Cerebellar nuclear complex (tissue), 1 donor: ENCODE results near the gene MFF.
"Not testable (repeated sequence)": the region's sequence is repeated elsewhere in the genome, so short reads cannot be mapped to it uniquely, and the experiment has no call there.

Experiments
- DNase-seq, 2 experiments: peaks; one replicate each; lab custom pipeline; 2025; lab: John Stamatoyannopoulos, UW

The MFF gene

DNA sequence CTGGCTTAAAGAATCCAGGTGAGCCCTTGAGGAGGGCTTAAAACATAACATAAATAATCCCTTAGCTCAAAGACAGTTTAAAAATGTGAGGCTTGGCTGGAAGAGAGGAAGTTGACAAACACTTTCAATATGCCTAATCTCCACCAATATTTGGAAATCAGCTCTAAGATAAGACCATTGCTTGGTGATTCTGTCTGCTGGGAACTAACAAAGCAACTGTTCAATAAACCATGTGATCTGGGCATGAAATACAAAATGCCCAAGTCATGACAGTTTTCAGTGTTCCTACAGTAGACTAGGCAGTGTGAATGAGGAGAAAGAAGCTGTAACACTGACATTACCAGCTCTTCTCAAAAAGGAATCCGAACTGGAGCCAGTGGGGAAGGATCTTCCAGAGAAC, 10.7 kb downstream of the MFF start:
- DNase-seq, result no peak

DNA sequence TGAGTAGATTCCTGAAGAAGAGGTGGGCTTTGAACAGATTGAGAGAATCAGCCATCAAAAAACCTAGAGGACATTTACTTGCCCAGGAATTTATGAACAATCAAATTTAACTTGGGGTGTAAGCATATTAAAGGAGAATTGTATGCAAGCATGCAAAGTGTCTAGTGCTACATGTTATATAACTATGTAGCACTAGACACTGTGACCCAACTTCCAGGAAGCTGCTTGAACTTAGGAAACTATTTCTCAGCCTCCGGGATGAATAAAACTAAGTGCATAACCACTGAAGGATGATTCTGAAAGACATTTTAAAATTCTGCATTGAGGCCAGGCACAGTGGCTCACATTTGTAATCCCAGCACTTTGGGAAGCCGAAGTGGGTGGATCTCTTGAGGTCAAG, 12.4 kb downstream of the MFF start:
- no peak for DNase-seq

- no peak for DNase-seq
Observed at GRCh38 chr2:227339098-227339599, 14.1 kb downstream of the MFF start.

DNA sequence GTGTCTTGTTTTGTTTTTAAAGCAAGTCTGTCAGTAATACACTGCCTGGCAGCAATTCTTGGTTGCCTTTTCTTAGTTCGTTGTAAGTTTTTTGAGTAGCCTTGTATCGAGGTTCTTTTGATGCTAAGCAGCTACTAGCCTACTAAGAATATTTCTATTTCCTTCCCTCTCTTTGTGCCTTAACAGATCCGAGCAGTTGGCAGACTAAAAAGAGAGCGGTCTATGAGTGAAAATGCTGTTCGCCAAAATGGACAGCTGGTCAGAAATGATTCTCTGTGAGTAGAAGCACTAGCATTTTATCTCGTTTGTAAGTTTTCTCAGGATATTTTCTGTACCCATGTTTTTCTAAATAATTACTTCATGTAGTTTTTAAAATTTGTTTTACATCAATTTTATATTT, 15.1 kb downstream of the MFF start:
- DNase-seq, result no peak

DNA sequence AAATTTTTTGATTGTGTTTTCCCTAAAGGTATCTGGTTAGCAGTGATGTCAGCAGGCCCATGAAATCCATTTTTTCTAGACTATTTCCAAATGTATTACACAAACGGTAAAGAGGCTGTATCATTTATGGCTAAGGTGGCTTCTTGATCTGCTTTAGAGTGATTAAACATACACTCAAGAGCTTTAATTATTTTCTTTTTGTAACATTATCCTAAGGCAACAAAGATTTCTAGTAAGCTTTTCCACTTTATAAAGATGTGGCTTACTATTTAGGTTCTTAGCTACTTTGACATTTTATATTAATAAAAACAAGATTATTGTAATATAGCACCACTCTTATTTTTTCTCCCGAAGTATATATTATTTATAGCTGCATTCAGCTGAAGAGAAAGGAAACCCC, 16.5 kb downstream of the MFF start:
- no peak for DNase-seq

GRCh38 chr2:227344231-227344630, 19.2 kb downstream of the MFF start:
- DNase-seq, result no peak

GRCh38 chr2:227347117-227347516, 22.1 kb downstream of the MFF start:
- DNase-seq, result no peak

- DNase-seq, result no peak
Observed at GRCh38 chr2:227348324-227348723, 23.3 kb downstream of the MFF start.

GRCh38 chr2:227349989-227350612, 25.1 kb downstream of the MFF start:
- no peak for DNase-seq

DNA sequence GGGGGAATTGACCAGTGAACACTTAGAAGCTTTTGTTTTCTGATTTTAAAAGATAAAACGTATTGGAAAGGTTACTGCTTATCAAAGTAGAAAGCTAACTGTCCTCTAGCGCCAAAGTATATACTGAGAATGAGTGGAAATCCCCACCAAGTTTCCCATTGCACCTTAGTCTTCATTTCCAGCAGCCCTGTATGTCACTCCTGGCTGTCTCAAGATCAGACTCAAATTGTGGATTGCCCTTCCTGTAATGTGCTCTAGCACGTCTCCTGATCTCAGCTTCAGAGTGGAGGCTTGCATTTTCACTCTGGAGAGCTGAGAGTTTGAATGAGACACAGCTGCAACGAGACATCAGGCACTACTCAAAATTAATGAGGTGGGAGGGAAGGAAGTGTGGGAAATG, 26.6 kb downstream of the MFF start:
- DNase-seq, result no peak

- no peak for DNase-seq
Observed at GRCh38 chr2:227360351-227360750, 35.3 kb downstream of the MFF start.

GRCh38 chr2:227363756-227364155, 38.7 kb downstream of the MFF start:
- no peak for DNase-seq

DNA sequence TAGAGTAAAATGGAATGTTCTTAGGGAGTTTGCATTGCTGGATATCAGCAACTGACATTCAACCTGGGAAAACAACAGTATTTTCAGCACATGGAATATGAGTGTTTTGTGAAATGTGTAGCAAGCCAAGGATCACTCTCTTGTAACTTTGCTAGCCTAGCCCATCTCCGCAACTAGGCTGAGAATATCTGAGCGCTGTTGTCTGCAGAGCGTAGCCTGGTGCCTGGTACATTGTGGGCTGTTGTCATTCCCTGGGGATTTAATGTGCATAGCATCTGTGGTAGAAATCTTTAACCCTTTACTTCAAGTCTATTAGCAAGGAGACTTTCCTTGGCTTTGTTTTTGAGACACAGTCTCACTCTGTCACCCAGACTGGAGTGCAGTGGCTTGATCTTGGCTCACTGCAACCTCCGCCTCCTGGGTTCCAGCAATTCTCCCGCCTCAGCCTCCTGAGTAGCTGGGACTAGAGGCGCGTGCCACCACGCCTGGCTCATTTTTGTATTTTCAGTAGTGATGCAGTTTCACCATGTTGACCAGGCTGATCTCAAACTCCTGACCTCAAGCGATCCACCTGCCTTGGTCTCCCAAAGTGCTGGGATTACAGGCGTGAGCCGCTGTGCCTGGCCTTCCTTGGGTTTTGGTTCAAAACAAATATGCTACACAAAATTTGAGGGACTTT, 39.7 kb downstream of the MFF start:
- not testable (repeated sequence) for DNase-seq

- DNase-seq, result no peak
Observed at GRCh38 chr2:227365833-227366232, 40.8 kb downstream of the MFF start.

DNA sequence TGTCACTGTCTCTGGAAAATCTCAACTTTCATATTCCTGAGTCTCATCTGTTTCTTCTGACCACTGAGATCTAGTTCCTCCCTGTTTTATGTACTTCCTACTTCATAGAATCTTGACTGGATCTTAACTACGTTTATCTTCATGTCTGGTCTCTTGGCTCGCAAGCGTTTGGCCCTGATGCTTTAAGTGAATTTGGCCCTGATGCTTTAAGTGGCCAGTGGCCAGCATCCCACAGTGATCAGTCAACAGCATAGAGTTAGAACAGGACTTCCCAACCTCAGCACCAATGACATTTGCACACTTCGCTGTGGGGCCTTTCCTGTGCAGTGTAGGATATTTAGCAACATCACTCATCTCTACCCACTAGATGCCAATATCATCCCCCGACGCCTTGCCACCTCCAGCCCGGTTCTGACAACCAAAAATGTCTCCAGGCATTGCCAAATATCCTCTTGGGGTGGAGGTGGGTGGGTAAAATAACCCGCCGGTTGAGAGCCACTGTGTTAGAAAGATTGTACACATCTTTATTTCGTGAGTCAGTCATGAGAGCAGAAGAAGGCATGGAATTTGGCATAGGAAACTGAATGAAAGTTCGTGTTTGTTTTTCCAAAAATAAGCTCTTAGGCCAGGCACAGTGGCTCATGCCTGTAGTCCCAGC, 41.8 kb downstream of the MFF start:
- no peak for DNase-seq

GRCh38 chr2:227367427-227367795, 42.4 kb downstream of the MFF start:
- no peak for DNase-seq

DNA sequence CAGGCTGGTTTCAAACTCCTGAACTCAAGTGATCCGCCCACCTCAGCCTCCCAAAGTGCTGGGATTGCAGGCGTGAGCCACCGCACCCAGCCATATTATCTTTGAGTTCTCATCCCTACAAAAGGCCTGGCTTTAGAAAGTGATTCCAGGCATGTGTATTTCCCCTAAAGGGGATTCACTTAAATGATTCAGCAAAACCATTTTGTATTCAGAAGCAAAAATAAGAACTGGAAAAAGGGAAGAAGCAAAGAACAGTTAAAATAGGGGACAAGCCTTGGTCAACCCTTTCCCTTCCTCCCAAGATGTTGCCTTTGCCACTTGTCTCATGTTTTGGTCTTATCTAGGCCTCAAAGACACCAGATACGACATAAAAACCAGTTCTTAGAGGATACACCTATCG, 43.5 kb downstream of the MFF start:
- no peak for DNase-seq

GRCh38 chr2:227370092-227370491, 45.0 kb downstream of the MFF start:
- no peak for DNase-seq

DNA sequence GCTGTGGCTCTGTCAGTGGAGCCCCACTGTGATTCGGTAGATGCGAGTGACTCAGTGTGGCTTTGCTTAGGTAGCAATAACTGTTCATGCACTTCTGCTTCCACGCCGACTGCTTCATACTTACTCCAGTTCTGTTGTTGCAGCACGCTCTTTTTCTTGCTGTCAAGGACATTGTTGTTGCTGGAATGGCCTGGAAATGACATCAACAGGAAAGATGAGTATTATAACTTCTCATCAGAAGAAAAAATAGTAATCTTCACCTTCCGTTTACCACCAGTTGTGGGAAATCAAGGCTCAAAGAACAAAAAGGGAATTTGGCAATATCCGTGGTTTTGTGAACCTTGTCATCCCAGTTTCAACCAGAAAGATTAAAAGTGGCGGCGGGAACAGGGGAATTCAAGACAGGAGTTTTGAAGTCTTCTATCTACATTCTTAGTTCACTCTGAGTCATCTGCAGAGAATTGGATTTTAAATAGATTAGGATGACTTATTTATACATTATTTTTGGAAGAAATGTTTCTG, 45.8 kb downstream of the MFF start:
- no peak for DNase-seq

DNA sequence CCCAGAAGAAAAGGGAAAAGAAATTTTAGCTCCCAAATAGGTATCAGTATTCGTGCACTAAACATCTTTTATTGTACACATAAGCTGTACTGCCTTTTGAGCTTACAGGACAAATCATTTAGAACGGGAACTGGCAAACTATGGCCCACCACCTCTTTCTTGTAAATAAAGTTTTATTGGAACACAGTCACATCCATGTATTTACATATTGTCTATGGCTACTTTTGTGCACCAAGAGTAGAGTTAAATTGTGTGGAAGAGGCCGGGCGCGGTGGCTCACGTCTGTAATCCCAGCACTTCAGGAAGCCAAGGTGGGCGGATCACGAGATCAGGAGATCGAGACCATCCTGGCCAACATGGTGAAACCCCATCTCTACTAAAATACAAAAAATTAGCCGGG, 48.3 kb downstream of the MFF start:
- DNase-seq, result no peak

- no peak for DNase-seq
Observed at GRCh38 chr2:227374158-227374557, 49.1 kb downstream of the MFF start.

DNA sequence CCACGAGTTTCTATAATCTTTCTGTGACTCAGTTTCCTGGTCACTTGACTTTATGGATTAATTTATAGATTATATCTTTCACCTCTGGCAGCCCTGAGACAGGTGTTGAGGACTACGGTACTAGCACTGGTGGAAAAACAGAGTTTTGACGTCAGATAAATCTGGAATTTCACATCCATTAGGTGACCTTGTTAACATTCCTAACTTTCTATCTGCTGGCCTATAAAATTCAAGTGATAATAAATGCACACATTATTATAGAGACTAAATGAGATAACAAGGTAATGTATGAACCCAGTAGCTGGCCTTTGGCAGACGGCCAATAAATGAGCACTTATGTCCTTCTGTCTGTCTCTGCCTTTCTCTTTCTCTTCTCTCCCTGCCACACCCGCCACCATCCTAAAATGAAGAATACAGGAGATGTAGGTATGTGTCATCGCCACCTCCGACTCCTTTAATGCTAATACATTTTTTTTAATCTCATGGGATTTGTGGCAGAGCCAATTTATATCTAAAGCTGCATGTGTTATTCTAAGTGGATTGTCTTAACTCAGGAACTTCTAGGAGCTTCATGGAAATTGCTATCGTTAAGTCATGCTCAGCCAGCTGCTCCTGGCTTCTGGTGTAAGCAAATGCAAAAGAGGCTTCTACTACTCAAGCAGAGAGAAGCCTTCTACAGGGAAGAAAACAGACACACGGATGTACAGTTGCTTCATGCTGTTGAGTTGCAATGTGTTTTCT, 51.8 kb downstream of the MFF start:
- DNase-seq, result no peak
